GM12878 (cell line): Measurements from ENCODE around the gene UVRAG. TPM values are rescaled to one million over a fixed set of nuclear protein-coding genes. Genes with fewer than 3 reads are reported as not detected.
A peak's percentile ranks its signal among the peaks of the same experiment; 100 is the strongest.

Experiments used
- CEBPZ ChIP-seq: fragments of 150-350 bp; IDR thresholded peaks from 2 replicates; pipeline ENCODE4 v1.6.1; 2016; ENCODE audit warnings: low read depth, low read length
- CUX1 ChIP-seq: IDR thresholded peaks from 2 replicates; pipeline ENCODE4 v1.6.1; 2012; ENCODE audit warnings: improper control_type of control experiment, low read depth, low read length; ENCODE audit not compliant: insufficient replicate concordance
- HCFC1 ChIP-seq: fragments of 150-350 bp; IDR thresholded peaks from 2 replicates; pipeline ENCODE4 v1.6.1; 2014; ENCODE audit warnings: low read length
- HSF1 ChIP-seq: fragments of 150-350 bp; IDR thresholded peaks from 2 replicates; pipeline ENCODE4 v1.6.1; 2014; ENCODE audit warnings: mild to moderate bottlenecking, low read depth, low read length
- JUNB ChIP-seq: IDR thresholded peaks from 2 replicates; pipeline ENCODE4 v1.6.1; 2016; ENCODE audit warnings: antibody characterized with exemption, mild to moderate bottlenecking
- PKNOX1 ChIP-seq: fragments of 450-650 bp; IDR thresholded peaks from 2 replicates; pipeline ENCODE4 v1.6.1; 2016; ENCODE audit warnings: mild to moderate bottlenecking
- TCF12 ChIP-seq: IDR thresholded peaks from 2 replicates; pipeline ENCODE4 v1.6.1; 2011; ENCODE audit warnings: low read depth, mild to moderate bottlenecking, low read length
- USF1 ChIP-seq: IDR thresholded peaks from 2 replicates; pipeline ENCODE4 v1.6.1; 2011; ENCODE audit warnings: borderline replicate concordance, low read depth, mild to moderate bottlenecking, moderate library complexity, mixed read lengths, low read length; ENCODE audit not compliant: insufficient read depth; ENCODE audit errors: extremely low read length
- ZNF207 ChIP-seq: fragments of 450-650 bp; IDR thresholded peaks from 2 replicates; pipeline ENCODE4 v1.6.1; 2014; ENCODE audit warnings: antibody characterized with exemption, mild to moderate bottlenecking, borderline replicate concordance
- ZNF592 ChIP-seq: fragments of 450-650 bp; IDR thresholded peaks from 2 replicates; pipeline ENCODE4 v1.6.1; 2017; ENCODE audit warnings: mild to moderate bottlenecking, moderate library complexity
- polyA plus RNA-seq, 11 experiments: library from polyadenylated mRNA; depleted of rRNA in 4 of 11; unstranded in 6 of 11; stranded (reverse) in 5 of 11; fragments of >200 nt; fragmentation: Nextera tagmentation in 4 of 11; fragmentation: Illumina TruSeq in 1 of 11; extraction: Ambion mirVana in 4 of 11; extraction: Trizol in 1 of 11; gene quantifications; 1 replicate in 1 of 11; 2 replicates in 10 of 11; pipeline versions ENCODE4 v1.2.1 to v1.2.3, GENCODE V29; 2011 to 2016; ENCODE audit warnings: inconsistent platforms in 2 of 11, missing spikeins in 2 of 11, low read depth in 1 of 11
- total RNA-seq, 4 experiments: library from RNA; depleted of rRNA in 3 of 4; stranded (reverse); fragments of >200 nt in 3 of 4; fragmentation: Illumina TruSeq in 1 of 4; extraction: Trizol in 1 of 4; gene quantifications; 2 replicates each; pipeline versions ENCODE4 v1.2.1 to v1.2.3, GENCODE V29; 2013 to 2021

The UVRAG gene
- total and polyA plus RNA-seq, 10 of the 15 experiments (the other 5 are each of a cell fraction or from before 2014, with no cell fraction given) = 7.0 to 43.4 (median 37.0) TPM

- no peak for TF ChIP-seq ZNF592
- TF ChIP-seq ZNF207 = no peak
- no peak; the same call in 1 of the 2 replicates for TF ChIP-seq CEBPZ
- TF ChIP-seq CUX1 = no peak
- TF ChIP-seq PKNOX1 = no peak
- TF ChIP-seq JUNB = peak; percentile 55; the same call in 1 of the 2 replicates
- TF ChIP-seq HCFC1 = no peak
- no peak for TF ChIP-seq TCF12
- TF ChIP-seq HSF1 = no peak
- no peak for TF ChIP-seq USF1
These were observed 58.6 kb downstream of the UVRAG start (continued) for GRCh38 chr11:75873417-75874221.
